K562 (cell line): ENCODE data around the gene SUB1. TPM values are rescaled to one million over a fixed set of nuclear protein-coding genes. Genes with fewer than 3 reads are reported as not detected.
"Not testable (repeated sequence)": the region's sequence is repeated elsewhere in the genome, so short reads cannot be mapped to it uniquely, and the experiment has no call there.

Source experiments
- ATAC-seq: fragments of 200-7000 bp; cut with Tn5 transposase; 3 replicates; pipeline ENCODE4 v1.9.1; 2020; ENCODE audit warnings: moderate library complexity
- BruUV-seq: library from RNA; stranded (reverse); fragments of 400-500 nt; replicated peaks from 2 replicates; lab custom pipeline; 2021; lab: Mats Ljungman, UMichigan
- CTCF ChIA-PET: fragments of 300-600 bp; formaldehyde crosslinking; extraction: SDS; loops from one replicate; lab custom pipeline; 2021; ENCODE audit warnings: low intra/inter-chr PET ratio; lab: Yijun Ruan, JAX
- POLR2A ChIA-PET: fragments of 300-600, 350-650 bp; sonication (Branson Sonifier 250); formaldehyde crosslinking; extraction: SDS; loops from one replicate; lab custom pipeline; 2021; ENCODE audit warnings: antibody characterized with exemption, inconsistent platforms; lab: Yijun Ruan, JAX
- DNase-seq, 4 experiments: peaks; one replicate each; pipeline versions ENCODE4 v3.0.0 to v3.0.0-alpha.2; 2011 to 2018; ENCODE audit warnings: low spot score in 3 of 4, mixed read lengths in 3 of 4; ENCODE audit errors: extremely low read depth in 1 of 4
- FAIRE-seq: peaks from 2 replicates; lab custom pipeline; 2011; peaks lifted over from hg19 to GRCh38; lab: Jason Lieb, UNC
- H2AFZ ChIP-seq: 2 replicates; pipeline ENCODE4 v1.6.0; 2011; ENCODE audit warnings: low read depth, low read length, control low read depth, inconsistent platforms
- H3K27ac ChIP-seq: fragments of 200-600 bp; 3 replicates; pipeline ENCODE4 v1.8.0; 2011; ENCODE audit warnings: low read depth, mild to moderate bottlenecking, control low read depth, inconsistent platforms, low read length, moderate library complexity, mixed read lengths; ENCODE audit errors: extremely low read depth
- H3K27me3 ChIP-seq, 2 experiments: fragments of 300-600 bp in 1 of 2; 2 replicates in 1 of 2; 3 replicates in 1 of 2; pipeline versions ENCODE4 v1.6.0 to v1.8.0; 2011; ENCODE audit warnings: inconsistent platforms in 2 of 2, low read length in 2 of 2, mild to moderate bottlenecking in 1 of 2, mixed read lengths in 1 of 2, moderate library complexity in 1 of 2; ENCODE audit not compliant: control insufficient read depth in 2 of 2, insufficient read depth in 2 of 2
- H3K36me3 ChIP-seq: fragments of 300-600 bp; 3 replicates; pipeline ENCODE4 v1.8.0; 2011; ENCODE audit warnings: mild to moderate bottlenecking, low read length, inconsistent platforms; ENCODE audit not compliant: control insufficient read depth, insufficient read depth
- H3K4me1 ChIP-seq, 2 experiments: fragments of 200-600 bp in 1 of 2; replicated peaks in 1 of 2; 2 replicates in 1 of 2; 3 replicates in 1 of 2; pipeline versions ENCODE4 v1.5.1 to v1.8.0; 2011; ENCODE audit warnings: inconsistent platforms in 2 of 2, low read length in 2 of 2, mild to moderate bottlenecking in 1 of 2, mixed read lengths in 1 of 2, moderate library complexity in 1 of 2; ENCODE audit not compliant: control insufficient read depth in 2 of 2, insufficient read depth in 2 of 2
- H3K4me2 ChIP-seq: 2 replicates; pipeline ENCODE4 v1.6.1; 2011; ENCODE audit warnings: low read length, control low read depth, inconsistent platforms, mixed read lengths; ENCODE audit not compliant: insufficient read depth
- H3K4me3 ChIP-seq: fragments of 200-600 bp; sonication (generic), shearing (Covaris generic); 2 replicates; pipeline ENCODE4 v1.5.1; 2016; ENCODE audit warnings: control low read depth, inconsistent platforms
- H3K79me2 ChIP-seq: fragments of 200-600 bp; 3 replicates; pipeline ENCODE4 v1.8.0; 2011; ENCODE audit warnings: low read length, inconsistent platforms; ENCODE audit not compliant: control insufficient read depth, insufficient read depth
- H3K9ac ChIP-seq, 2 experiments: 2 replicates each; pipeline versions ENCODE4 v1.6.0 to v1.6.1; 2011; ENCODE audit warnings: low read depth in 2 of 2, low read length in 2 of 2, control low read depth in 1 of 2, inconsistent platforms in 1 of 2, mild to moderate bottlenecking in 1 of 2, mixed read lengths in 1 of 2; ENCODE audit not compliant: insufficient read depth in 1 of 2
- H3K9me1 ChIP-seq: one replicate; pipeline ENCODE4 v1.6.0; 2011; ENCODE audit warnings: inconsistent platforms, mild to moderate bottlenecking, low read length, moderate library complexity; ENCODE audit not compliant: control insufficient read depth, insufficient read depth
- H3K9me3 ChIP-seq: replicated peaks from 2 replicates; pipeline ENCODE4 v1.5.1; 2011; ENCODE audit warnings: low read depth, low read length, inconsistent platforms; ENCODE audit not compliant: control insufficient read depth, insufficient read depth
- H4K20me1 ChIP-seq: replicated peaks from 2 replicates; pipeline ENCODE4 v1.6.1; 2011; ENCODE audit warnings: low read length, inconsistent platforms, mixed read lengths; ENCODE audit not compliant: control insufficient read depth, insufficient read depth
- ETV6 ChIP-seq, 3 experiments: fragments of 150-350 bp in 1 of 3; sonication (generic) in 1 of 3; formaldehyde crosslinking in 1 of 3; IDR thresholded peaks; 2 replicates each; pipeline versions ENCODE4 v1.6.1 to v1.8.0; 2014 to 2022; ENCODE audit warnings: borderline replicate concordance in 2 of 3, low read depth in 2 of 3, antibody characterized with exemption in 1 of 3, low read length in 1 of 3, mild to moderate bottlenecking in 1 of 3, missing genetic modification reagents in 1 of 3
- ZNF584 ChIP-seq: fragments of 200-800 bp; sonication (Bioruptor generic); IDR thresholded peaks from 2 replicates; pipeline ENCODE4 v1.6.1; 2016; ENCODE audit warnings: low read depth, mild to moderate bottlenecking, missing genetic modification characterization, missing compliant biosample characterization
- WGBS: fragments of 100-300 bp; shearing (Covaris generic); methylation state at CpG from one replicate; pipeline ENCODE4 v1.1.6; 2016; ENCODE audit warnings: low coverage, mixed read lengths; ENCODE audit not compliant: insufficient coverage; ENCODE audit errors: missing lambda C conversion rate; 5-methylcytosine and 5-hydroxymethylcytosine counted together
- in situ Hi-C: fragments of 300-500 bp; cut with MboI; formaldehyde crosslinking; loops from 4 replicates; pipeline ENCODE4 v1.15.0; 2018; ENCODE audit warnings: inconsistent platforms, mixed read lengths
- intact Hi-C: fragments of 100-400 bp; cut with micrococcal nuclease; formaldehyde crosslinking; loops from 2 replicates; pipeline ENCODE4 v1.14.2; 2022
- polyA plus RNA-seq, 8 experiments: library from polyadenylated mRNA; depleted of rRNA in 4 of 8; stranded (reverse) in 5 of 8; unstranded in 3 of 8; fragments of >200 nt; fragmentation: Nextera tagmentation in 2 of 8; fragmentation: Illumina TruSeq in 1 of 8; extraction: Ambion mirVana in 2 of 8; extraction: Trizol in 1 of 8; gene quantifications; 2 replicates each; pipeline versions ENCODE4 v1.2.1 to v1.2.3, GENCODE V29; 2011 to 2014; ENCODE audit warnings: inconsistent platforms in 1 of 8, missing spikeins in 1 of 8
- total RNA-seq, 7 experiments: library from RNA; depleted of rRNA in 6 of 7; stranded (reverse); fragments of >200 nt in 6 of 7; fragmentation: Illumina TruSeq in 2 of 7; extraction: Trizol in 2 of 7; gene quantifications; 2 replicates each; pipeline versions ENCODE4 v1.2.1 to v1.2.3, GENCODE V29; 2011 to 2021; ENCODE audit warnings: low replicate concordance in 1 of 7
- TF ChIP-seq, protein P1 (sequence below): fragments of 200-800 bp; sonication (Bioruptor generic); IDR thresholded peaks from 2 replicates; pipeline ENCODE4 v1.6.1; 2017; ENCODE audit warnings: missing genetic modification characterization, missing compliant biosample characterization
- TF ChIP-seq, protein P2 (sequence below): fragments of 250-450 bp; sonication (Bioruptor Pico); IDR thresholded peaks from 2 replicates; pipeline ENCODE4 v1.4.0; 2020; ENCODE audit warnings: mild to moderate bottlenecking, moderate library complexity
- TF ChIP-seq, protein P3 (sequence below): fragments of 450-650 bp; IDR thresholded peaks from 2 replicates; pipeline ENCODE4 v1.6.1; 2016; ENCODE audit warnings: low read depth, mild to moderate bottlenecking, moderate library complexity

The SUB1 gene
- total and polyA plus RNA-seq, 9 of the 15 experiments (the other 6 are each of a cell fraction or from before 2014, with no cell fraction given), result 336 to 1,031 (median 700) TPM

DNA sequence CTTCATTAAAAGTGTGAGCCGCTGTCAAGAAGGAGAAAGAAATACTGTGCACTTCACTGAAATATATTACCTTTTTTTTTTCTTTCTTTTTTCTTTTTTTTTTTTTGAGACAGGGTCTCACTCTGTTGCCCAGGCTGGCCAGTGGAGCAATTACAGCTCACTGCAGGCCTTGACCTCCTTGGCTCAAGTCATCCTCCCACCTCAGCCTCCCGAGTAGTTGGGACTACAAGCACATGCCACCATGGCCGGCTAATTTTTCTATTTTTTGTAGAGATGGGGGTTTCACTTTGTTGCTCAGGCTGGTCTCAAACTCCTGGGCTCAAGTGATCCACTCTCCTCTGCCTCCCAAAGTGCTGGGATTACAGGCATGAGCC, 11.9 kb upstream of the SUB1 start:
- H3K9ac ChIP-seq, DNase-seq, FAIRE-seq, H3K9me3 ChIP-seq, H3K4me3 ChIP-seq, BruUV-seq, H3K4me1 ChIP-seq, H3K36me3 ChIP-seq, intact Hi-C loops, H3K27ac ChIP-seq, H3K79me2 ChIP-seq, in situ Hi-C loops, H3K9me1 ChIP-seq, H2AFZ ChIP-seq, H4K20me1 ChIP-seq, ATAC-seq, H3K4me2 ChIP-seq: not testable (repeated sequence)
- ChIA-PET POLR2A (interaction anchor here (0.9 kb wide), 1 partner anchor 9 kb away, joined by 5 read pairs; no protein-coding TSS in a partner anchor), CTCF (interaction anchor here (1.1 kb wide), 1 partner anchor 13 kb away, joined by 7 read pairs; no protein-coding TSS in a partner anchor)
- H3K27me3 ChIP-seq, result peaks cover 12 to 15% of the 10 kb centered on the region in 2 experiments; a peak in 3 of 5 replicates
- WGBS, result 11% methylated on average over 3 of the region's 3 CpGs

DNA sequence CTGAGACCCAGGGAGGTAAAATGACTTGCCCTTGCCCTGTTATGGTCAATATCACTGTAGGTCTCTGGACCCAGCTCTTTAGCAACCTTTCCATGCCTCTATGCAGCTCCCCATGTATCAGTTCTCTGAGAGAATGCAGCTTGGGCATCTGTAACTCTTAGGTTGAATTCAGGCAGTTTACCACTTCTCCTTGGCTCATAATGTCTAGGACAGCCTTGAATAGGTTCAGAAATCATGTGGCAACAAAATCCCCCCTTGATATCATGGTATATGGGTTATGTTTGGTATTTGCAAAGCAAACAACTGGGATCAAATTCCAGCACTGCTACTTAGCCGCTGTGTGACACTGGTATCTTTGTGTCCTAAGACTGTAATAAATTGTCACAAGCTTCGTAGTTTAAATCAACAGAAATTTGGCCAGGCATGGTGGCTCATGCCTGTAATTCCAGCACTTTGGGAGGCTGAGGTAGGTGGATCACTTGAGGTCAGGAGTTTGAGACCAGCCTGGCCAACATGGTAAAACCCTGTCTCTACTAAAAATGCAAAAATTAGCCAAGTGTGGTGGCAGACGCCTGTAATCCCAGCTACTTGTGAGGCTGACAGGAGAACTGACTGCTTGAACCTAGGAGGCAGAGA, 10.7 kb upstream of the SUB1 start:
- no TSS peak for BruUV-seq
- Histone ChIP-seq H3K9ac (no peak overlapping the region), H3K27me3 (peaks cover 12 to 15% of the 10 kb centered on the region in 2 experiments; a peak in 3 of 5 replicates), H3K9me3 (no peaks in the 10 kb centered on the region), H3K4me1 (no peaks in the 10 kb centered on the region), H3K36me3 (no peaks in the 10 kb centered on the region), H3K4me3 (no peak overlapping the region), H4K20me1 (no peaks in the 10 kb centered on the region), H3K27ac (no peak overlapping the region), H3K4me2 (no peak overlapping the region), H3K79me2 (no peaks in the 10 kb centered on the region), H3K9me1 (no peaks in the 10 kb centered on the region), H2AFZ (no peak overlapping the region)
- DNase-seq (no peak), ATAC-seq (no peak; the same call in 2 of the 3 replicates), FAIRE-seq (no peak)
- POLR2A ChIA-PET, result interaction anchor here (0.5 kb wide), 1 partner anchor 130 kb away, joined by 4 read pairs; the partner anchor contains the start of gene ZFR
- in situ Hi-C loops (no loop called here), intact Hi-C loops (no loop called here)
- 3% methylated on average over 3 of the region's 3 CpGs for WGBS
- CTCF ChIA-PET, result interaction anchor here (1.1 kb wide), 1 partner anchor 12 kb away, joined by 7 read pairs; no protein-coding TSS in a partner anchor
- TF ChIP-seq ETV6 (IDR thresholded peaks at IDR 0.05; ENCODE audit: borderline replicate concordance in 1 of 2, low read depth in 2 of 2, low read length in 1 of 2) (no peak), ETV6 (CRISPR knock-in tag; IDR thresholded peaks at IDR 0.05; ENCODE audit: borderline replicate concordance) (no peak), ZNF584 (no peak)
- TF ChIP-seq, protein P1, sequence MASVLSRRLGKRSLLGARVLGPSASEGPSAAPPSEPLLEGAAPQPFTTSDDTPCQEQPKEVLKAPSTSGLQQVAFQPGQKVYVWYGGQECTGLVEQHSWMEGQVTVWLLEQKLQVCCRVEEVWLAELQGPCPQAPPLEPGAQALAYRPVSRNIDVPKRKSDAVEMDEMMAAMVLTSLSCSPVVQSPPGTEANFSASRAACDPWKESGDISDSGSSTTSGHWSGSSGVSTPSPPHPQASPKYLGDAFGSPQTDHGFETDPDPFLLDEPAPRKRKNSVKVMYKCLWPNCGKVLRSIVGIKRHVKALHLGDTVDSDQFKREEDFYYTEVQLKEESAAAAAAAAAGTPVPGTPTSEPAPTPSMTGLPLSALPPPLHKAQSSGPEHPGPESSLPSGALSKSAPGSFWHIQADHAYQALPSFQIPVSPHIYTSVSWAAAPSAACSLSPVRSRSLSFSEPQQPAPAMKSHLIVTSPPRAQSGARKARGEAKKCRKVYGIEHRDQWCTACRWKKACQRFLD, result no peak
- TF ChIP-seq, protein P2, sequence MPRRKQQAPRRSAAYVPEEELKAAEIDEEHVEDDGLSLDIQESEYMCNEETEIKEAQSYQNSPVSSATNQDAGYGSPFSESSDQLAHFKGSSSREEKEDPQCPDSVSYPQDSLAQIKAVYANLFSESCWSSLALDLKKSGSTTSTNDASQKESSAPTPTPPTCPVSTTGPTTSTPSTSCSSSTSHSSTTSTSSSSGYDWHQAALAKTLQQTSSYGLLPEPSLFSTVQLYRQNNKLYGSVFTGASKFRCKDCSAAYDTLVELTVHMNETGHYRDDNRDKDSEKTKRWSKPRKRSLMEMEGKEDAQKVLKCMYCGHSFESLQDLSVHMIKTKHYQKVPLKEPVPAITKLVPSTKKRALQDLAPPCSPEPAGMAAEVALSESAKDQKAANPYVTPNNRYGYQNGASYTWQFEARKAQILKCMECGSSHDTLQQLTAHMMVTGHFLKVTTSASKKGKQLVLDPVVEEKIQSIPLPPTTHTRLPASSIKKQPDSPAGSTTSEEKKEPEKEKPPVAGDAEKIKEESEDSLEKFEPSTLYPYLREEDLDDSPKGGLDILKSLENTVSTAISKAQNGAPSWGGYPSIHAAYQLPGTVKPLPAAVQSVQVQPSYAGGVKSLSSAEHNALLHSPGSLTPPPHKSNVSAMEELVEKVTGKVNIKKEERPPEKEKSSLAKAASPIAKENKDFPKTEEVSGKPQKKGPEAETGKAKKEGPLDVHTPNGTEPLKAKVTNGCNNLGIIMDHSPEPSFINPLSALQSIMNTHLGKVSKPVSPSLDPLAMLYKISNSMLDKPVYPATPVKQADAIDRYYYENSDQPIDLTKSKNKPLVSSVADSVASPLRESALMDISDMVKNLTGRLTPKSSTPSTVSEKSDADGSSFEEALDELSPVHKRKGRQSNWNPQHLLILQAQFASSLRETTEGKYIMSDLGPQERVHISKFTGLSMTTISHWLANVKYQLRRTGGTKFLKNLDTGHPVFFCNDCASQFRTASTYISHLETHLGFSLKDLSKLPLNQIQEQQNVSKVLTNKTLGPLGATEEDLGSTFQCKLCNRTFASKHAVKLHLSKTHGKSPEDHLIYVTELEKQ (CRISPR knock-in tag), result no peak
- TF ChIP-seq, protein P3, sequence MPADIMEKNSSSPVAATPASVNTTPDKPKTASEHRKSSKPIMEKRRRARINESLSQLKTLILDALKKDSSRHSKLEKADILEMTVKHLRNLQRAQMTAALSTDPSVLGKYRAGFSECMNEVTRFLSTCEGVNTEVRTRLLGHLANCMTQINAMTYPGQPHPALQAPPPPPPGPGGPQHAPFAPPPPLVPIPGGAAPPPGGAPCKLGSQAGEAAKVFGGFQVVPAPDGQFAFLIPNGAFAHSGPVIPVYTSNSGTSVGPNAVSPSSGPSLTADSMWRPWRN, result no peak
